Kasumi-1 (cell line): Measurements from ENCODE around the gene OBSCN.
A peak's percentile ranks its signal among the peaks of the same experiment; 100 is the strongest.
"Not testable (repeated sequence)": the region's sequence is repeated elsewhere in the genome, so short reads cannot be mapped to it uniquely, and the experiment has no call there.

Experiments
- DNase-seq, 2 experiments: peaks; one replicate each; lab custom pipeline; 2025; lab: John Stamatoyannopoulos, UW

Gene OBSCN

GRCh38 chr1:228172591-228173527 is 35.0 kb upstream of the OBSCN start:
- no peak for DNase-seq

- not testable (repeated sequence) for DNase-seq
Measured at GRCh38 chr1:228173528-228174481, 34.0 kb upstream of the OBSCN start.

GRCh38 chr1:228174482-228175315 is 33.1 kb upstream of the OBSCN start:
- no peak for DNase-seq

- DNase-seq: no peak
Measured at GRCh38 chr1:228175316-228176023, 32.4 kb upstream of the OBSCN start.

GRCh38 chr1:228176024-228176395 is 31.8 kb upstream of the OBSCN start:
- DNase-seq: no peak

GRCh38 chr1:228176461-228177182 is 31.2 kb upstream of the OBSCN start:
- no peak for DNase-seq

GRCh38 chr1:228177183-228177475 is 30.7 kb upstream of the OBSCN start:
- DNase-seq: no peak

- DNase-seq: no peak
Measured at GRCh38 chr1:228177721-228178710, 29.8 kb upstream of the OBSCN start.

- DNase-seq: no peak
Measured at GRCh38 chr1:228178737-228179684, 28.8 kb upstream of the OBSCN start.

- DNase-seq: peak; percentile 15 to 42
Measured at GRCh38 chr1:228180271-228180958, 27.4 kb upstream of the OBSCN start.

GRCh38 chr1:228180959-228181644 is 26.7 kb upstream of the OBSCN start:
- no peak for DNase-seq

GRCh38 chr1:228181645-228182034 is 26.2 kb upstream of the OBSCN start:
- DNase-seq: no peak

GRCh38 chr1:228182296-228183030 is 25.4 kb upstream of the OBSCN start:
- DNase-seq: no peak

- no peak for DNase-seq
Measured at GRCh38 chr1:228184152-228184551, 23.7 kb upstream of the OBSCN start.

- DNase-seq: no peak
Measured at GRCh38 chr1:228185641-228185965, 22.2 kb upstream of the OBSCN start.

- not testable (repeated sequence) for DNase-seq
Measured at GRCh38 chr1:228188249-228188648, 19.6 kb upstream of the OBSCN start.

GRCh38 chr1:228190182-228190581 is 17.7 kb upstream of the OBSCN start:
- no peak for DNase-seq
